ENCODE data around the gene HOXD9. TPM values are rescaled to one million over a fixed set of nuclear protein-coding genes. Genes with fewer than 3 reads are reported as not detected.

HOXD9 gene
- total RNA-seq, 1 experiment from 2014 or later, result not detected

DNA sequence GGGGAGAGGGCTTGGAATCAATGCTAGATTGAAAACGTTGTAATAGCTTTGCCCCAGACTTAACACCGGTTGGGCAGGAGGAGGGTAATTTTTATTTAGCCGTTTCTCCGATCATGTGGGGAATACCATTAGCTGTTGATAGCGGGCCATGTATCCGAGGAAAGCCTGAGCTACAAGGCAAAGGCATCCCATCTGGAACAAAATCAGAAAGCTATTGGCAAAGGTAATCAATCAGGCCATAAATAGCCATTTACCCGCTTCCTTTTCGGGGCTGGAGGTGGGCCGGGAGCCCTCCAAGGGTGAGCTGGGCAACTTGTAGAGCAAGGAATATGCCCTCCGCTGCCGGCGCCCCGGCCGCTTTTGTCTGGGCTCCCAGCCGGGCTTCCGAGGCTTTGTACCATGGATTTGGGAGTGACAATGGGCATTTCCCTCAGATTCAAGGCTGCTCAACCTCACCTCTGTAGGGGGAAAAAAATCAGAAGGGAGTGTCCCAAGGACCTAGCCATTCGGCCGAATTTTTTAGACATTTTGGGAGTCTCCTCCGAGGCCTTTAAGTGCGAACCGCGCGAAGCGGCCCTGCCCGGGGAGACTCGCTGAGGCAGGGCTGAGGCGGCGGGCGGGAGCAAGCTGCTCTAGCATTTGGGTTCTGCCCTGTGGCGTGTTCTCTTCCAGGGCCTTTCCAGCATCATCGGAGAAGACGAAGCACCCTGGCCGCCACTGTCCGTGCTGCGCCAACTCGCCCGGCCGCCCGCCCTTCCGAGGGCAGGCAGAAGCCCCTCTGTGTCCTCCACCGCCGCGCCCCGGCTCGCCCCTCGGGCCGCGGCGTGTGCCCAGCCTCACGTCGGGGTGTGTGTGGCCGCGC is 1.1 kb upstream of the HOXD9 start:
- H2BK20ac ChIP-seq (ENCODE audit: low read depth, low read length, poor library complexity, severe bottlenecking), result no peak overlapping the region
- no peak overlapping the region for H3K14ac ChIP-seq (ENCODE audit: insufficient read depth, low read length)
- no peaks in the 10 kb centered on the region for H3K9me3 ChIP-seq (ENCODE audit: control insufficient read depth, low read depth, low read length)
- H3K79me2 ChIP-seq (ENCODE audit: insufficient read depth, low read length), result no peaks in the 10 kb centered on the region
- Mint-ChIP-seq H3K36me3 (ENCODE audit: insufficient read depth in 1 of 3, low read depth in 3 of 3) (peaks cover 0 to 3% (median 0%) of the 10 kb centered on the region in 3 experiments; a peak in 3 of 7 replicates), H3K4me3 (no peak overlapping the region), H3K4me1 (peaks cover 0 to 10% of the 10 kb centered on the region in 2 experiments; a peak in 2 of 4 replicates), H3K27me3 (ENCODE audit: low read depth) (peaks cover 99% of the 10 kb centered on the region), H3K9me3 (peaks cover 9 to 20% of the 10 kb centered on the region in 2 experiments), H3K27ac (no peak overlapping the region)
- no peak overlapping the region for H3K23ac ChIP-seq (ENCODE audit: insufficient read length, low read depth, low read length)
- H2BK15ac ChIP-seq (ENCODE audit: low read depth, low read length), result no peak overlapping the region
- peak; percentile 55 for DNase-seq
- H4K5ac ChIP-seq (ENCODE audit: insufficient read length, low read depth, low read length), result no peak overlapping the region
- no peak overlapping the region for H4K8ac ChIP-seq (replicated peaks; ENCODE audit: insufficient read length, low read depth, low read length)
- H2BK120ac ChIP-seq (ENCODE audit: low read depth, low read length, poor library complexity, severe bottlenecking), result no peak overlapping the region
- no peak for TF ChIP-seq CTCF (conservative IDR thresholded peaks at IDR 0.05)
- no peak overlapping the region for H3K4me2 ChIP-seq (ENCODE audit: insufficient read depth, insufficient read length, low read length)
- peaks cover 4% of the 10 kb centered on the region for H4K20me1 ChIP-seq (ENCODE audit: control insufficient read depth, insufficient read depth, insufficient read length)
- H3T11ph ChIP-seq (ENCODE audit: low read length), result no peak overlapping the region
- no peak overlapping the region for H2BK12ac ChIP-seq (ENCODE audit: insufficient read length, low read depth, low read length)
- WGBS (ENCODE audit: extremely low coverage, insufficient read length, low lambda C conversion rate), result no CpG with 5 or more reads among the region's 53 CpGs
- no peak overlapping the region for H3K56ac ChIP-seq (ENCODE audit: insufficient read length, low read depth, low read length)
- H2AK5ac ChIP-seq (ENCODE audit: insufficient read length, low read length), result no peak overlapping the region
- H2AFZ ChIP-seq (ENCODE audit: low read length), result no peak overlapping the region
- H3K4ac ChIP-seq (ENCODE audit: low read depth, low read length), result no peak overlapping the region
- H2BK5ac ChIP-seq (ENCODE audit: insufficient read length, low read length), result no peak overlapping the region
- no peaks in the 10 kb centered on the region for H3K79me1 ChIP-seq (ENCODE audit: insufficient read depth, low read depth, low read length, poor library complexity, severe bottlenecking)
- peaks cover 97% of the 10 kb centered on the region for H3K27me3 ChIP-seq (ENCODE audit: insufficient read depth, low read length)
- no peak overlapping the region for H3K27ac ChIP-seq (ENCODE audit: insufficient read length, low read depth, low read length)
- peaks cover 2% of the 10 kb centered on the region for H3K23me2 ChIP-seq (ENCODE audit: insufficient read length, low read depth, low read length, poor library complexity, severe bottlenecking)
- H3K9ac ChIP-seq (ENCODE audit: extremely low read depth, insufficient read length, low read length), result no peak overlapping the region
- no peaks in the 10 kb centered on the region for H3K4me1 ChIP-seq (ENCODE audit: insufficient read depth, low read length)
- no peak overlapping the region for H4K91ac ChIP-seq (ENCODE audit: insufficient read length, low read depth, low read length)
- no peak overlapping the region for H3K18ac ChIP-seq (ENCODE audit: insufficient read length, low read depth, low read length)

Data from H9 (cell line).